Activated CD4-positive, alpha-beta T cell treated with anti-CD3 and anti-CD28 coated beads, Interleukin-2, amount 10 ng/mL, durations not matched to agents 7 days and 5 days (primary cell): Measurements from ENCODE around the gene PCAT6. TPM values are rescaled to one million over a fixed set of nuclear protein-coding genes. Genes with fewer than 3 reads are reported as not detected.

Source experiments
- CTCF ChIA-PET: fragments of 350-600 bp; sonication (Branson Sonifier 250); formaldehyde crosslinking; loops from one replicate; lab custom pipeline; 2021; ENCODE audit warnings: antibody characterized with exemption; lab: Charles Lee
- POLR2A ChIA-PET: fragments of 350-600 bp; sonication (Branson Sonifier 250); formaldehyde crosslinking; loops from one replicate; lab custom pipeline; 2021; ENCODE audit warnings: antibody characterized with exemption; lab: Charles Lee
- DNase-seq: peaks from one replicate; pipeline ENCODE4 v3.0.0-alpha.2; 2020
- H3K27ac Mint-ChIP-seq: one replicate; pipeline ENCODE4 v1.8.0; 2021; ENCODE audit warnings: mild to moderate bottlenecking, moderate library complexity, mixed read lengths
- H3K27me3 Mint-ChIP-seq: one replicate; pipeline ENCODE4 v1.8.0; 2021; ENCODE audit warnings: mixed read lengths
- H3K36me3 Mint-ChIP-seq: one replicate; pipeline ENCODE4 v1.8.0; 2021; ENCODE audit warnings: low read depth, mixed read lengths
- H3K4me1 Mint-ChIP-seq: one replicate; pipeline ENCODE4 v1.8.0; 2021; ENCODE audit warnings: mixed read lengths
- H3K4me3 Mint-ChIP-seq: one replicate; pipeline ENCODE4 v1.8.0; 2021; ENCODE audit warnings: mild to moderate bottlenecking, moderate library complexity, mixed read lengths
- H3K9me3 Mint-ChIP-seq: one replicate; pipeline ENCODE4 v1.8.0; 2021; ENCODE audit warnings: mixed read lengths
- total RNA-seq, 2 experiments: library from RNA; stranded (reverse); gene quantifications; one replicate each; pipeline ENCODE4 v1.2.3, GENCODE V29; 2021

The PCAT6 gene
- total RNA-seq, 2 experiments from 2014 or later, result 0.29 TPM; not detected in 1

DNA sequence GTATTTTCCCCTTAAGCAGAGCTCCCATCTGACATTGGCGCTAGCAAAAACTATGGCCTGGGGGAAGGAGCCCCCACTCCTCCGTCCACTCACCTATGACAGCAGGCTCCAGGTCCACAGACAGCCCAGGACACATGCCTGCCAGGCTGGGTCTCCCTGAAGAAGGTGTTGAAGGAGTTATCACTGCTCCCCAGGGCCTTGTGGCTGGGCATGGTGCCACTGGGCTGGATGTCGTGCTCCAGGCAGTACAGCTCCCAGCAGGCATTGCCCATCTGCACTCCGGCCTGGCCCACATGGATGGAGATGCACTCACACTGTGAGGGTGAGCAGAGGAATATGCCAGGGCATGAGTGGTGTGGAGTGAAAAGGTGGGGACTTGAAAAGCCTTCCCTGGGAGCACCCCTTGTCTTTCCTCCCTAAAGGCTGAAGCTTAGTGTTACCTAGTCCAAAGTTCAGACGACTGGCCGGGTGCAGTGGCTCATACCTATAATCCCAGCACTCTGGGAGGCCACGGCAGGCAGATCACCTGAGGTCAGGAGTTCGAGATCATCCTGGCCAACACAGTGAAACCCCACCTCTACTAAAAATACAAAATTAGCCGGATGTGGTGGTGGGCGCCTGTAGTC lies 48.1 kb downstream of the PCAT6 start:
- CTCF ChIA-PET, result interaction anchor here (1.1 kb wide), 1 partner anchor 13 kb away, joined by 4 read pairs; no protein-coding TSS in a partner anchor
- H3K4me1 Mint-ChIP-seq, result peaks cover 18% of the 10 kb centered on the region
- peaks cover 41% of the 10 kb centered on the region for H3K27me3 Mint-ChIP-seq
- no peak for DNase-seq
- H3K27ac Mint-ChIP-seq, result peak overlapping the region; percentile 48
- no peaks in the 10 kb centered on the region for H3K9me3 Mint-ChIP-seq
- H3K4me3 Mint-ChIP-seq, result no peak overlapping the region
- POLR2A ChIA-PET, result no interaction called here
- no peaks in the 10 kb centered on the region for H3K36me3 Mint-ChIP-seq

DNA sequence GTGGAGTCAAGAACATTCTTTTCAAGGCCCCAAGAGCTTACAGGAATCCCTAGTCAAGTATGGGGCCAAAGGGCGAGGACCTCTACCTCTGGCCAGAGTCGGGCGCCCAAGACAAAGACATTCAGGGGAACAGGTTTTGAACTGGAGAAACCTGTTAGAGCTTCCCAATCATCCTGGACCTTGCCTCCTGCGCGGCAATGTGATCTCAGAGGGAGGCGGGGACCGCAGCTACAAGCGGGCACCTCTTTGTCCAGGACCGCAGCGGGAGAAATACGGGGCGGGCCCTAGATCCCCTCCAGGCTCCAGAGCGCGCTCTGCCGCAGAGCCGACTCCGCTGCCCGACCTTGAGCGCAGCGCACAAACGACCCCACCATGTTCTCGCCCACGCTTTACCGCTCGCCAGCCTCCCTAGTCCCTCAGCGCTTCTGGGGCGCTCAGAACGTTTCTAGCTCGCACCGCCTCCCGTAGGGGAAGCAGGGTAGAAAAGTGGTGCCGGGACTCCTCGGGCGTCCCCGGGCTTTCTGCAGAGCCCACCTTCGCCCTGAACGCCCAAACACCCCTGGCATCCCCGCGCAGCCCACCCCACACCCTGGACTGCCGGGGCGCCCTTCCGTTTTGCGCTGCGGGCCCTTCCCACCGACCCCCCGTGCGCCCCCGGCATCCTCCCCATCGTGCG lies 50.1 kb downstream of the PCAT6 start:
- peaks cover 60% of the 10 kb centered on the region for H3K27me3 Mint-ChIP-seq
- no peaks in the 10 kb centered on the region for H3K36me3 Mint-ChIP-seq
- peak; percentile 27 for DNase-seq
- ChIA-PET CTCF (interaction anchor here (0.6 to 1.5 kb wide), 3 partner anchors 10 to 29 kb away, joined by 3 to 5 read pairs (median 4); no protein-coding TSS in a partner anchor), POLR2A (no interaction called here)
- H3K27ac Mint-ChIP-seq, result no peak overlapping the region
- H3K9me3 Mint-ChIP-seq, result no peaks in the 10 kb centered on the region
- H3K4me3 Mint-ChIP-seq, result peak overlapping the region; percentile 60
- H3K4me1 Mint-ChIP-seq, result peaks cover 18% of the 10 kb centered on the region

Other genes starting within 250 kb of the PCAT6 start
- not detected for gene SYT2, start 100.5 kb upstream of the PCAT6 start, total RNA-seq
- 10 to 100 TPM; 32.0 to 39.8 TPM for gene KDM5B, start 2.5 kb upstream of the PCAT6 start, total RNA-seq
- 10 to 100 TPM; 13.9 to 15.7 TPM for gene RABIF, start 78.2 kb downstream of the PCAT6 start, total RNA-seq
- gene KLHL12, start 116.3 kb downstream of the PCAT6 start, total RNA-seq, result 10 to 100 TPM; 31.4 to 31.5 TPM
- gene ADIPOR1, start 147.4 kb downstream of the PCAT6 start, total RNA-seq, result 10 to 100 TPM; 58.0 to 71.2 TPM
- gene CYB5R1, start 156.3 kb downstream of the PCAT6 start, total RNA-seq, result 10 to 100 TPM; 24.0 to 24.5 TPM
- gene TMEM183A, start 196.4 kb downstream of the PCAT6 start, total RNA-seq, result 10 to 100 TPM; 68.3 to 72.2 TPM
- 10 to 100 TPM; 13.7 to 16.1 TPM for gene PPFIA4, start 215.5 kb downstream of the PCAT6 start, total RNA-seq